ENCODE results near the gene CAMP.

The CAMP gene

DNA sequence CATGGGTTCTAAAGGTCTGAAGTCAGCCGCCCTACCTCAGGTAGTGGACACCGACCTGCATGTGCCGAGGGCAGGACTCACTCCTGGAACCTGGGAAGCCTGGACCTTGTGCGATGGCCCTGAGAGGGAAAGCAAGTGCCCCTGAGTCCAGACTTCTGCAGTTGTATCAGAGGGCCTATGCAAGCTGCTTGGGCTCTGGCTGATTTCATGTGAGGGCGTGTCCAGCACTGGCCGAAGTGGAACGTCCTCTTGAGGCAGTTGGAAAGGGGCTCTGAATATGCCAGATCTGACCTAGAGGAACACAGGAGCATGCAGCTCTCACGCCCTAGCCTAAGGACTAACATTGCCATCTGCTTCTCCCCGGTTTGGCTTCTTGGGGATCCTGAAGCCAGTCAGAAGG, 2.5 kb upstream of the CAMP start:
- in situ Hi-C loops (cut with MboI; ENCODE audit: low pct_unique_long_range_greater_than_20kb, low sequenced_read_pairs, unreplicated experiment), result no loop called here
- DNase-seq (ENCODE audit: low spot score), result no peak
- TF ChIP-seq, protein P1, sequence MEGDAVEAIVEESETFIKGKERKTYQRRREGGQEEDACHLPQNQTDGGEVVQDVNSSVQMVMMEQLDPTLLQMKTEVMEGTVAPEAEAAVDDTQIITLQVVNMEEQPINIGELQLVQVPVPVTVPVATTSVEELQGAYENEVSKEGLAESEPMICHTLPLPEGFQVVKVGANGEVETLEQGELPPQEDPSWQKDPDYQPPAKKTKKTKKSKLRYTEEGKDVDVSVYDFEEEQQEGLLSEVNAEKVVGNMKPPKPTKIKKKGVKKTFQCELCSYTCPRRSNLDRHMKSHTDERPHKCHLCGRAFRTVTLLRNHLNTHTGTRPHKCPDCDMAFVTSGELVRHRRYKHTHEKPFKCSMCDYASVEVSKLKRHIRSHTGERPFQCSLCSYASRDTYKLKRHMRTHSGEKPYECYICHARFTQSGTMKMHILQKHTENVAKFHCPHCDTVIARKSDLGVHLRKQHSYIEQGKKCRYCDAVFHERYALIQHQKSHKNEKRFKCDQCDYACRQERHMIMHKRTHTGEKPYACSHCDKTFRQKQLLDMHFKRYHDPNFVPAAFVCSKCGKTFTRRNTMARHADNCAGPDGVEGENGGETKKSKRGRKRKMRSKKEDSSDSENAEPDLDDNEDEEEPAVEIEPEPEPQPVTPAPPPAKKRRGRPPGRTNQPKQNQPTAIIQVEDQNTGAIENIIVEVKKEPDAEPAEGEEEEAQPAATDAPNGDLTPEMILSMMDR (IDR thresholded peaks at IDR 0.05; ENCODE audit: extremely low read depth, insufficient read depth, missing control alignments), result no peak

DNA sequence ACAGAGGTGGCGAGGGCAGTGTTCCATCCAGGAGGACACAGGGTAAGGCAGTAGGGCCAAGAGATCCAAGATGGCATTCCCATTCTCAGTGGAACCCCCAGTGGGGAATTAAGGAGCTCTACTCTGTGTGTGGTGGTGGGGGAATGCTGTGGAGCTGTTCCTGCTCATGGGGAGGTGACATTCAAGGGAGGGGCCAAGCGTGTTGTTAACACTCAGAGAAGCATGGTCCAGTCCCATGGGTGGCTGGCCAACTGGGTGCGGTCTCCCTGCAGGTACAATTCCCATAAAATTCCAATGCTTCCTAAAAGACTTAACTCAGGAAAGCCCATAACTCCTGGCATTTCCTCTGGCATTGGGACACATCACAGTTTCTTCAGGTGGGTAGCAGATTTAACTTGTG, 2.3 kb downstream of the CAMP start:
- TF ChIP-seq, protein P1 (IDR thresholded peaks at IDR 0.05; ENCODE audit: extremely low read depth, insufficient read depth, missing control alignments), result no peak
- in situ Hi-C loops (cut with MboI; ENCODE audit: low pct_unique_long_range_greater_than_20kb, low sequenced_read_pairs, unreplicated experiment), result no loop called here
- no peak for DNase-seq (ENCODE audit: low spot score)

DNA sequence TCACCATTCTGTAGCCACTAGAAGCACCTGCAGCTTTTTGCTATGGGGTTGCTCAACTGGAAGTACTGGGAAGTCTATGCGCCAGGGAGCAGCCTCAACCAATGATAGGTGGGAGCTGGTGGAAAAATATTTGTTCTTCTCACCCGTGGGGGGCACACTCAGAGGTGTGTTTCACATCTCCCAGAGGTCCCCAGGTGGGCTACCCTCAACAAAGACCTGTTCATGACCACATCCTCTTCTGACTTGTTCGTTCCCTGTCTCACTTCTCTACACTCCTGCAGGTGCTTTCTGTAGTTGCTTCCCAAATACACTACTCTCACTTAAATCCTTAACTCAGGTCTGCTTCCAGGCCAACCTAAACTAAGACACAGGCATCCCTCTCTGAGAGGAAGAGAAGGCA, 3.6 kb downstream of the CAMP start:
- TF ChIP-seq, protein P1 (IDR thresholded peaks at IDR 0.05; ENCODE audit: extremely low read depth, insufficient read depth, missing control alignments), result no peak
- in situ Hi-C loops (cut with MboI; ENCODE audit: low pct_unique_long_range_greater_than_20kb, low sequenced_read_pairs, unreplicated experiment), result no loop called here
- no peak for DNase-seq (ENCODE audit: low spot score)

DNA sequence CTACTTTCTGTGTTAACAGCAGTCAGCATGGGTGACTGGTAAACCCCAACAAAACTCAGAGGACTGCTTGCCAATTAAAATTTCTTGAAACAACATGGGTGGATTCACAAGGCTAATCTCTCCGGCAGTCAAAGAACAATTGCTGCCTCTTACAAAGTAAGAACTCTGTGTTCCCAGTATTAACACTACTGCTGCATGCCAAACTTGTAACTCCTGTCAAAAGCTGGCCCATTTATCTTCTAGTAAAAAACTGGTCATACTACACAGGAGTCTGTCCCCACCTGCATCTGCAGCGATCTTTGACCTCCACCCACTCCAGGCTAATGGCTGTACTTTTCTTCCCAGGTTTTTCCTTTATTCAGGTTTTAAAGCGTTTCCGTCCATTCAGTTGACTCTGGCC, 8.9 kb downstream of the CAMP start:
- TF ChIP-seq, protein P1 (IDR thresholded peaks at IDR 0.05; ENCODE audit: extremely low read depth, insufficient read depth, missing control alignments), result no peak
- in situ Hi-C loops (cut with MboI; ENCODE audit: low pct_unique_long_range_greater_than_20kb, low sequenced_read_pairs, unreplicated experiment), result no loop called here

DNA sequence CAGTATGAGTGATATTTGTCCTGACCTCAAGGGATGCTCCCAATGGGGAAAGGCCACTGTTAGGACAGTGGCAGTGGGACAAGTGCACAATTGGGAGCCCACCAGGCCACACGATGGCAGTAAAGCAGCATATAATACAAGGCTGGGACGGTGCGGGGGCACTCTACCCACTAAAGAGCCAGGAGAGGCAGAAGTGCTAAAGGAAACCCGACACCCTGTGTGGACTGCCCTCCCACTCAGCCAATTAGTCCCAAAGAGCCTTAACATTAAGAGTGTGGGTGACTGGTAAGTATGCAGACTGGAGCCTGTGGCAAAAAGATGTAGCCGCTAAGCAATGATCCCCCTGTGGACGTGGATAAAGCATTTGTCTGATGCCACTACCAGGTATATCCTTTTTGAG, 9.4 kb downstream of the CAMP start:
- DNase-seq (ENCODE audit: low spot score), result peak; percentile 59
- in situ Hi-C loops (cut with MboI; ENCODE audit: low pct_unique_long_range_greater_than_20kb, low sequenced_read_pairs, unreplicated experiment), result no loop called here
- TF ChIP-seq, protein P1 (IDR thresholded peaks at IDR 0.05; ENCODE audit: extremely low read depth, insufficient read depth, missing control alignments), result peak; percentile 78

More for the DNA sequence above, 8.9 kb downstream of the CAMP start:
- no peak for DNase-seq (ENCODE audit: low spot score)

DNA sequence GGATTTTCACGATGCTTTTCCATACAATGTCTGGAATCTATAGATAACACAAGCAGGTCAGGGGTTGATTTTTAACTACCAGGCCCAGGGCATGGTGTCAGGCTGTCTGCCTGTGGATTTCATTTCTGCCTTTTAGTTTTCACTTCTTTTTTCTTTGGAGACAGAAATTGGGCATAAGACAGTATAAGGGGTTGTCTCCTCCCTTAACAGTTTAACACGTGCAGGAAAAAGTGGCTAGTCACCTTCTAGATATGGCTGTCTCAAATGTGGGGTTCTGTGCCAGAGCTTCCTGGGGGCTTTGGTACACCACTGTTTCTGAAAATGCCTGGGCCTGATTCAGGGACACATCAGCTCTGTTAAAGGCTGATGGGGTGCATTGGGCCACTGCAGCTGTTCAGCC, 10.2 kb downstream of the CAMP start:
- DNase-seq (ENCODE audit: low spot score), result no peak
- in situ Hi-C loops (cut with MboI; ENCODE audit: low pct_unique_long_range_greater_than_20kb, low sequenced_read_pairs, unreplicated experiment), result no loop called here
- TF ChIP-seq, protein P1 (IDR thresholded peaks at IDR 0.05; ENCODE audit: extremely low read depth, insufficient read depth, missing control alignments), result no peak

DNA sequence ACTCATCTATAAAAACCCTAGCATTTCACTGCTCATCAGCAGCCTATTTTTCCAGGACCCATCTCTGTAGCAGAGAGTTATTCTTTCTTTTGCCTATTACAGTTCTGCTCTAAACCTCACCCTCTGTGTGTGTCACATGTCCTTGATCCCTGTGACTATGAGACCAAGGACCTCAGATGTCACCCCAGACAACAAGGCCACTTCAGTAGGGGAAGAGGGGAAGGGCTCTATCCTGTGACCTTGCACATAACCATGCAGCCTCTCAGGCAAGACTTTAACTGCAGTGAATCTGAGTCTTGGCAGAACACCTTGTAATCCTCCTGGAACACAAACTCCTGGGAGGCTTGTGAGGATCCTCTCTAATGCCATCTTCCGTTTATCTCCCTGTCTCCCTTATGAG, 13.2 kb downstream of the CAMP start:
- TF ChIP-seq, protein P1 (IDR thresholded peaks at IDR 0.05; ENCODE audit: extremely low read depth, insufficient read depth, missing control alignments), result no peak
- DNase-seq (ENCODE audit: low spot score), result no peak
- in situ Hi-C loops (cut with MboI; ENCODE audit: low pct_unique_long_range_greater_than_20kb, low sequenced_read_pairs, unreplicated experiment), result no loop called here
